Heart left ventricle (tissue), 16 donors: ENCODE data around the gene CLEC3A. TPM values are rescaled to one million over a fixed set of nuclear protein-coding genes. Genes with fewer than 3 reads are reported as not detected.

Experiments used
- ATAC-seq, 4 donors: fragments of 200-7000 bp; cut with Tn5 transposase; one replicate each; pipeline ENCODE4 v1.9.1; 2020 to 2022; ENCODE audit warnings: moderate library complexity in 4 of 4, mild to moderate bottlenecking in 3 of 4, moderate number of reproducible peaks in 1 of 4
- DNase-seq, 5 donors: peaks; one replicate each; pipeline ENCODE4 v3.0.0-alpha.2; 2020
- H3K27ac ChIP-seq, 12 donors: fragments of 200-600 bp; sonication (generic) in 4 of 12; one replicate each; pipeline versions ENCODE4 v1.5.0 to v1.8.0; 2016 to 2022; ENCODE audit warnings: mild to moderate bottlenecking in 2 of 12
- H3K27me3 ChIP-seq, 9 donors: fragments of 200-600 bp; sonication (generic) in 2 of 9; one replicate each; pipeline versions ENCODE4 v1.5.1 to v1.8.0; 2016 to 2022; ENCODE audit warnings: mild to moderate bottlenecking in 3 of 9
- H3K36me3 ChIP-seq, 9 donors: fragments of 200-600 bp; sonication (generic) in 2 of 9; one replicate each; pipeline versions ENCODE4 v1.5.0 to v1.8.0; 2018 to 2022; ENCODE audit warnings: mild to moderate bottlenecking in 2 of 9
- H3K4me1 ChIP-seq, 12 donors: fragments of 200-600 bp; sonication (generic) in 4 of 12; one replicate each; pipeline versions ENCODE4 v1.5.0 to v1.8.0; 2016 to 2022; ENCODE audit warnings: mild to moderate bottlenecking in 3 of 12
- H3K4me3 ChIP-seq, 12 donors: fragments of 200-600 bp; sonication (generic) in 4 of 12; one replicate each; pipeline versions ENCODE4 v1.5.0 to v1.8.0; 2017 to 2022; ENCODE audit warnings: mild to moderate bottlenecking in 9 of 12, moderate library complexity in 4 of 12
- H3K9me3 ChIP-seq, 12 donors: fragments of 200-600 bp; sonication (generic) in 4 of 12; one replicate each; pipeline versions ENCODE4 v1.5.0 to v1.8.0; 2016 to 2022; ENCODE audit warnings: mild to moderate bottlenecking in 1 of 12
- POLR2A ChIP-seq, 2 donors: fragments of 450-650 bp; IDR thresholded peaks; one replicate each; pipeline ENCODE4 v1.6.1; 2017; ENCODE audit warnings: antibody characterized with exemption in 2 of 2, mild to moderate bottlenecking in 2 of 2, moderate library complexity in 2 of 2
- WGBS, 4 donors: extraction: QIAGEN DNeasy Blood & Tissue Kit in 2 of 4; methylation state at CpG; one replicate each; pipeline versions ENCODE4 v1.1.5 to v1.1.7; 2013 to 2018; 5-methylcytosine and 5-hydroxymethylcytosine counted together
- intact Hi-C, 10 donors: fragments of 100-400 bp; cut with DNase I; formaldehyde crosslinking; loops; one replicate each; pipeline versions ENCODE4 v1.11.1 to v1.14.2; 2022
- polyA plus RNA-seq, 2 donors: library from polyadenylated mRNA; stranded (reverse); fragments of 200-250 nt; gene quantifications; one replicate each; pipeline ENCODE4 v1.2.3, GENCODE V29; 2013
- total RNA-seq, 9 donors: library from RNA; depleted of rRNA in 2 of 9; stranded (reverse); fragments of >200 nt in 2 of 9; fragmentation: NEBNext Ultra II Directional in 3 of 9; extraction: Animal tissue kit (Norgen Biotek cat#: 25700) in 3 of 9; gene quantifications; one replicate each; pipeline versions ENCODE4 v1.1.0 to v1.2.4, GENCODE V29; 2016 to 2023
- TF ChIP-seq, protein P1 (sequence below), 12 donors: fragments of 200-600 bp; sonication (generic) in 4 of 12; IDR thresholded peaks; one replicate each; pipeline versions ENCODE4 v1.5.0 to v1.8.0; 2018 to 2022; ENCODE audit warnings: antibody characterized with exemption in 12 of 12, mild to moderate bottlenecking in 5 of 12
- donor health status: ischemic (EF 13 %, LVEDD 7.1; RV severe dilation, severe dysfunction).
- donor health status: healthy with polysubstance abuse.
- donor health status: DM: no; HTN: yes; CAD: no.
- donor health status: DM: no; HTN: no; CAD: no.
- donor health status: ischemic (EF 25% LVEDD 6.9; RV normal size, moderate dysfunction).
- donor health status: ischemic (EF 25% LVEDD 5.7; RV mildly dilated, moderate dysfunction).
- donor health status: healthy.
- donor health status: DM: yes; HTN: yes; CAD: no.
- donor health status: ischemic (EF 35%, LVEDD 5.7; RV mildly dilated, moderate dysfunction).
- donor health status: nonischemic (EF 11% LVEDD 7.7; RV severe dilation, severe dysfunction).
- donor health status: DM: yes; HTN: yes; CAD: no.
- donor health status: PGD.
- donor health status: ischemic (EF 29% LVEDD 5.4; RV normal size, mild dysfunction).
- donor health status: nonischemic (EF 23%, LVEDD 6.1; RV moderate dilation, normal function).

CLEC3A gene
- total and polyA plus RNA-seq, 11 donors, result not detected

GRCh38 chr16:78004517-78004916, 17.8 kb upstream of the CLEC3A start:
- Histone ChIP-seq H3K9me3 (no peaks in the 10 kb centered on the region), H3K4me1 (peaks cover 0 to 2% (median 0%) of the 10 kb centered on the region in 12 donors), H3K4me3 (no peak overlapping the region), H3K27me3 (no peaks in the 10 kb centered on the region), H3K36me3 (no peaks in the 10 kb centered on the region), H3K27ac (no peak overlapping the region)
- DNase-seq (no peak), ATAC-seq (no peak)
- intact Hi-C loops, result loop anchor here in 4 of 10 donors (10.0 kb wide), 3 partner anchors 90 to 770 kb away; partner anchors contain the start of gene WWOX (in 1 of the 4)
- TF ChIP-seq, protein P1, sequence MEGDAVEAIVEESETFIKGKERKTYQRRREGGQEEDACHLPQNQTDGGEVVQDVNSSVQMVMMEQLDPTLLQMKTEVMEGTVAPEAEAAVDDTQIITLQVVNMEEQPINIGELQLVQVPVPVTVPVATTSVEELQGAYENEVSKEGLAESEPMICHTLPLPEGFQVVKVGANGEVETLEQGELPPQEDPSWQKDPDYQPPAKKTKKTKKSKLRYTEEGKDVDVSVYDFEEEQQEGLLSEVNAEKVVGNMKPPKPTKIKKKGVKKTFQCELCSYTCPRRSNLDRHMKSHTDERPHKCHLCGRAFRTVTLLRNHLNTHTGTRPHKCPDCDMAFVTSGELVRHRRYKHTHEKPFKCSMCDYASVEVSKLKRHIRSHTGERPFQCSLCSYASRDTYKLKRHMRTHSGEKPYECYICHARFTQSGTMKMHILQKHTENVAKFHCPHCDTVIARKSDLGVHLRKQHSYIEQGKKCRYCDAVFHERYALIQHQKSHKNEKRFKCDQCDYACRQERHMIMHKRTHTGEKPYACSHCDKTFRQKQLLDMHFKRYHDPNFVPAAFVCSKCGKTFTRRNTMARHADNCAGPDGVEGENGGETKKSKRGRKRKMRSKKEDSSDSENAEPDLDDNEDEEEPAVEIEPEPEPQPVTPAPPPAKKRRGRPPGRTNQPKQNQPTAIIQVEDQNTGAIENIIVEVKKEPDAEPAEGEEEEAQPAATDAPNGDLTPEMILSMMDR (IDR thresholded peaks at IDR 0.05), result no peak
- no peak for TF ChIP-seq POLR2A (IDR thresholded peaks at IDR 0.05)
- WGBS, 4 donors, result 70 to 83% (median 78%) methylated on average over 4 of the region's 4 CpGs

- ATAC-seq (no peak), DNase-seq (no peak)
- 74 to 78% (median 76%) methylated on average over 5 of the region's 5 CpGs for WGBS, 4 donors
- Histone ChIP-seq H3K4me1 (peaks cover 0 to 2% (median 0%) of the 10 kb centered on the region in 12 donors), H3K27me3 (peaks cover 0 to 3% (median 0%) of the 10 kb centered on the region in 9 donors), H3K9me3 (no peaks in the 10 kb centered on the region), H3K4me3 (no peak overlapping the region), H3K27ac (no peak overlapping the region), H3K36me3 (no peaks in the 10 kb centered on the region)
- intact Hi-C loops, result loop anchor here in 4 of 10 donors (10.0 kb wide), 3 partner anchors 89 to 771 kb away; partner anchors contain the start of gene WWOX (in 1 of the 4)
- TF ChIP-seq POLR2A (IDR thresholded peaks at IDR 0.05), result no peak
- TF ChIP-seq, protein P1 (IDR thresholded peaks at IDR 0.05), result peak in 1 of 12 donors; percentile 22
These were observed 16.5 kb upstream of the CLEC3A start for GRCh38 chr16:78005881-78006280.

GRCh38 chr16:78007121-78007520, 15.2 kb upstream of the CLEC3A start:
- no peaks in the 10 kb centered on the region for H3K9me3 ChIP-seq
- intact Hi-C loops, result loop anchor here in 4 of 10 donors (10.0 kb wide), 3 partner anchors 88 to 772 kb away; partner anchors contain the start of gene WWOX (in 1 of the 4)
- TF ChIP-seq, protein P1 (IDR thresholded peaks at IDR 0.05), result no peak
- no peak for TF ChIP-seq POLR2A (IDR thresholded peaks at IDR 0.05)
- no peaks in the 10 kb centered on the region for H3K36me3 ChIP-seq
- no peak overlapping the region for H3K27ac ChIP-seq
- WGBS, 4 donors, result 72 to 86% (median 80%) methylated on average over 3 of the region's 3 CpGs
- no peak for DNase-seq
- no peak overlapping the region for H3K4me3 ChIP-seq
- no peak for ATAC-seq
- peaks cover 0 to 4% (median 0%) of the 10 kb centered on the region in 9 donors for H3K27me3 ChIP-seq
- peaks cover 0 to 2% (median 0%) of the 10 kb centered on the region in 12 donors for H3K4me1 ChIP-seq

GRCh38 chr16:78024159-78024558, 1.8 kb downstream of the CLEC3A start:
- no peak for TF ChIP-seq POLR2A (IDR thresholded peaks at IDR 0.05)
- TF ChIP-seq, protein P1 (IDR thresholded peaks at IDR 0.05), result no peak
- intact Hi-C loops, result no loop called here
- Histone ChIP-seq H3K4me3 (no peak overlapping the region), H3K9me3 (no peaks in the 10 kb centered on the region), H3K4me1 (no peaks in the 10 kb centered on the region), H3K36me3 (no peaks in the 10 kb centered on the region), H3K27ac (no peak overlapping the region), H3K27me3 (peaks cover 0 to 17% (median 3%) of the 10 kb centered on the region in 9 donors)
- WGBS, 4 donors, result 84 to 87% (median 86%) methylated on average over 5 of the region's 5 CpGs
- DNase-seq, result no peak
- ATAC-seq, result no peak
